Measurements from ENCODE around the gene MTARC2.

Gene MTARC2

GRCh38 chr1:220787069-220787619 is 39.0 kb downstream of the MTARC2 start:
- Histone ChIP-seq H4K5ac (ENCODE audit: low read length) (no peak overlapping the region), H2AK5ac (ENCODE audit: low read length) (no peak overlapping the region), H3K36me3 (ENCODE audit: control insufficient read depth, insufficient read depth, low read length) (no peaks in the 10 kb centered on the region), H3K27me3 (ENCODE audit: insufficient read depth, low read length, poor library complexity) (no peaks in the 10 kb centered on the region), H3K18ac (ENCODE audit: low read length) (peak overlapping the region; percentile 70), H3K4ac (ENCODE audit: low read depth, low read length) (no peak overlapping the region), H3K4me1 (ENCODE audit: control insufficient read depth, low read depth, low read length) (peaks cover 10% of the 10 kb centered on the region), H3K4me2 (ENCODE audit: low read length) (peak overlapping the region; percentile 73), H2BK120ac (ENCODE audit: low read depth, low read length) (no peak overlapping the region), H3K27ac (ENCODE audit: low read depth, low read length) (peak overlapping the region; percentile 68), H3K4me3 (ENCODE audit: low read length) (peak overlapping the region; percentile 56), H3K79me2 (ENCODE audit: control insufficient read depth, insufficient read depth, low read length) (peaks cover 5% of the 10 kb centered on the region), H3K79me1 (ENCODE audit: low read length) (peaks cover 5% of the 10 kb centered on the region), H3K9ac (ENCODE audit: low read length) (peak overlapping the region; percentile 79), H3K23ac (ENCODE audit: low read length) (no peak overlapping the region), H4K8ac (ENCODE audit: low read depth, low read length) (no peak overlapping the region), H2BK5ac (ENCODE audit: low read length) (no peak overlapping the region), H2BK15ac (replicated peaks; ENCODE audit: low read depth) (no peak overlapping the region), H3K56ac (ENCODE audit: low read length) (peak overlapping the region; percentile 91)
- DNase-seq = peak; percentile 79
- no CpG with 5 or more reads among the region's 32 CpGs for WGBS (ENCODE audit: extremely low coverage, insufficient coverage, low lambda C conversion rate)

- H3K27me3 ChIP-seq (ENCODE audit: insufficient read depth, low read length, poor library complexity) = no peaks in the 10 kb centered on the region
- no peak overlapping the region for H3K18ac ChIP-seq (ENCODE audit: low read length)
- no peak overlapping the region for H2BK120ac ChIP-seq (ENCODE audit: low read depth, low read length)
- H3K36me3 ChIP-seq (ENCODE audit: control insufficient read depth, insufficient read depth, low read length) = no peaks in the 10 kb centered on the region
- no peak overlapping the region for H3K23ac ChIP-seq (ENCODE audit: low read length)
- no peak overlapping the region for H3K9ac ChIP-seq (ENCODE audit: low read length)
- H3K4ac ChIP-seq (ENCODE audit: low read depth, low read length) = no peak overlapping the region
- no peak overlapping the region for H3K4me3 ChIP-seq (ENCODE audit: low read length)
- no peak for DNase-seq
- no CpG with 5 or more reads among the region's 7 CpGs for WGBS (ENCODE audit: extremely low coverage, insufficient coverage, low lambda C conversion rate)
- H3K79me2 ChIP-seq (ENCODE audit: control insufficient read depth, insufficient read depth, low read length) = peaks cover 5% of the 10 kb centered on the region
- no peak overlapping the region for H4K5ac ChIP-seq (ENCODE audit: low read length)
- no peak overlapping the region for H2BK15ac ChIP-seq (replicated peaks; ENCODE audit: low read depth)
- H3K4me1 ChIP-seq (ENCODE audit: control insufficient read depth, low read depth, low read length) = peaks cover 10% of the 10 kb centered on the region
- no peak overlapping the region for H2AK5ac ChIP-seq (ENCODE audit: low read length)
- H4K8ac ChIP-seq (ENCODE audit: low read depth, low read length) = no peak overlapping the region
- peaks cover 5% of the 10 kb centered on the region for H3K79me1 ChIP-seq (ENCODE audit: low read length)
- H3K27ac ChIP-seq (ENCODE audit: low read depth, low read length) = no peak overlapping the region
- no peak overlapping the region for H3K4me2 ChIP-seq (ENCODE audit: low read length)
- no peak overlapping the region for H2BK5ac ChIP-seq (ENCODE audit: low read length)
- H3K56ac ChIP-seq (ENCODE audit: low read length) = no peak overlapping the region
Observed at GRCh38 chr1:220788900-220789299, 40.8 kb downstream of the MTARC2 start.

GRCh38 chr1:220789532-220790147 is 41.5 kb downstream of the MTARC2 start:
- H4K5ac ChIP-seq (ENCODE audit: low read length) = no peak overlapping the region
- H2AK5ac ChIP-seq (ENCODE audit: low read length) = no peak overlapping the region
- no peaks in the 10 kb centered on the region for H3K27me3 ChIP-seq (ENCODE audit: insufficient read depth, low read length, poor library complexity)
- H3K4ac ChIP-seq (ENCODE audit: low read depth, low read length) = no peak overlapping the region
- H3K4me3 ChIP-seq (ENCODE audit: low read length) = no peak overlapping the region
- H3K79me1 ChIP-seq (ENCODE audit: low read length) = peaks cover 5% of the 10 kb centered on the region
- no peak overlapping the region for H2BK15ac ChIP-seq (replicated peaks; ENCODE audit: low read depth)
- peaks cover 5% of the 10 kb centered on the region for H3K79me2 ChIP-seq (ENCODE audit: control insufficient read depth, insufficient read depth, low read length)
- H3K56ac ChIP-seq (ENCODE audit: low read length) = no peak overlapping the region
- no CpG with 5 or more reads among the region's 2 CpGs for WGBS (ENCODE audit: extremely low coverage, insufficient coverage, low lambda C conversion rate)
- H3K4me2 ChIP-seq (ENCODE audit: low read length) = no peak overlapping the region
- no peak overlapping the region for H3K23ac ChIP-seq (ENCODE audit: low read length)
- no peak overlapping the region for H3K27ac ChIP-seq (ENCODE audit: low read depth, low read length)
- no peak for DNase-seq
- no peak overlapping the region for H2BK120ac ChIP-seq (ENCODE audit: low read depth, low read length)
- H3K18ac ChIP-seq (ENCODE audit: low read length) = no peak overlapping the region
- no peaks in the 10 kb centered on the region for H3K36me3 ChIP-seq (ENCODE audit: control insufficient read depth, insufficient read depth, low read length)
- no peak overlapping the region for H2BK5ac ChIP-seq (ENCODE audit: low read length)
- H4K8ac ChIP-seq (ENCODE audit: low read depth, low read length) = no peak overlapping the region
- H3K9ac ChIP-seq (ENCODE audit: low read length) = no peak overlapping the region
- H3K4me1 ChIP-seq (ENCODE audit: control insufficient read depth, low read depth, low read length) = peaks cover 10% of the 10 kb centered on the region

- Histone ChIP-seq H3K36me3 (ENCODE audit: control insufficient read depth, insufficient read depth, low read length) (no peaks in the 10 kb centered on the region), H3K4me1 (ENCODE audit: control insufficient read depth, low read depth, low read length) (no peaks in the 10 kb centered on the region), H2AK5ac (ENCODE audit: low read length) (no peak overlapping the region), H3K4me3 (ENCODE audit: low read length) (no peak overlapping the region), H4K5ac (ENCODE audit: low read length) (no peak overlapping the region), H2BK5ac (ENCODE audit: low read length) (no peak overlapping the region), H3K23ac (ENCODE audit: low read length) (no peak overlapping the region), H2BK15ac (replicated peaks; ENCODE audit: low read depth) (no peak overlapping the region), H3K27me3 (ENCODE audit: insufficient read depth, low read length, poor library complexity) (no peaks in the 10 kb centered on the region), H3K79me1 (ENCODE audit: low read length) (peaks cover 5% of the 10 kb centered on the region), H3K56ac (ENCODE audit: low read length) (no peak overlapping the region), H2BK120ac (ENCODE audit: low read depth, low read length) (no peak overlapping the region), H3K18ac (ENCODE audit: low read length) (no peak overlapping the region), H3K79me2 (ENCODE audit: control insufficient read depth, insufficient read depth, low read length) (peaks cover 5% of the 10 kb centered on the region), H3K9ac (ENCODE audit: low read length) (no peak overlapping the region), H4K8ac (ENCODE audit: low read depth, low read length) (no peak overlapping the region), H3K27ac (ENCODE audit: low read depth, low read length) (no peak overlapping the region), H3K4me2 (ENCODE audit: low read length) (no peak overlapping the region), H3K4ac (ENCODE audit: low read depth, low read length) (no peak overlapping the region)
- DNase-seq = no peak
- no CpG with 5 or more reads among the region's 6 CpGs for WGBS (ENCODE audit: extremely low coverage, insufficient coverage, low lambda C conversion rate)
Observed at GRCh38 chr1:220791285-220791684, 43.2 kb downstream of the MTARC2 start.

GRCh38 chr1:220791956-220792355 is 43.8 kb downstream of the MTARC2 start:
- no peak overlapping the region for H3K4me3 ChIP-seq (ENCODE audit: low read length)
- peaks cover 5% of the 10 kb centered on the region for H3K79me2 ChIP-seq (ENCODE audit: control insufficient read depth, insufficient read depth, low read length)
- no peak overlapping the region for H4K8ac ChIP-seq (ENCODE audit: low read depth, low read length)
- no peaks in the 10 kb centered on the region for H3K4me1 ChIP-seq (ENCODE audit: control insufficient read depth, low read depth, low read length)
- no peak overlapping the region for H2BK120ac ChIP-seq (ENCODE audit: low read depth, low read length)
- H3K79me1 ChIP-seq (ENCODE audit: low read length) = peaks cover 5% of the 10 kb centered on the region
- no peak overlapping the region for H4K5ac ChIP-seq (ENCODE audit: low read length)
- no peak overlapping the region for H2AK5ac ChIP-seq (ENCODE audit: low read length)
- no peak overlapping the region for H3K23ac ChIP-seq (ENCODE audit: low read length)
- no peak overlapping the region for H3K9ac ChIP-seq (ENCODE audit: low read length)
- H3K27me3 ChIP-seq (ENCODE audit: insufficient read depth, low read length, poor library complexity) = no peaks in the 10 kb centered on the region
- no peaks in the 10 kb centered on the region for H3K36me3 ChIP-seq (ENCODE audit: control insufficient read depth, insufficient read depth, low read length)
- H2BK15ac ChIP-seq (replicated peaks; ENCODE audit: low read depth) = no peak overlapping the region
- H3K4ac ChIP-seq (ENCODE audit: low read depth, low read length) = no peak overlapping the region
- no peak overlapping the region for H3K27ac ChIP-seq (ENCODE audit: low read depth, low read length)
- no peak overlapping the region for H3K56ac ChIP-seq (ENCODE audit: low read length)
- H3K18ac ChIP-seq (ENCODE audit: low read length) = no peak overlapping the region
- WGBS (ENCODE audit: extremely low coverage, insufficient coverage, low lambda C conversion rate) = no CpG with 5 or more reads among the region's 5 CpGs
- H3K4me2 ChIP-seq (ENCODE audit: low read length) = no peak overlapping the region
- H2BK5ac ChIP-seq (ENCODE audit: low read length) = no peak overlapping the region
- no peak for DNase-seq

GRCh38 chr1:220796530-220796929 is 48.4 kb downstream of the MTARC2 start:
- Histone ChIP-seq H3K27me3 (ENCODE audit: insufficient read depth, low read length, poor library complexity) (no peaks in the 10 kb centered on the region), H2BK15ac (replicated peaks; ENCODE audit: low read depth) (no peak overlapping the region), H2BK120ac (ENCODE audit: low read depth, low read length) (no peak overlapping the region), H3K9ac (ENCODE audit: low read length) (no peak overlapping the region), H3K79me1 (ENCODE audit: low read length) (no peaks in the 10 kb centered on the region), H2BK5ac (ENCODE audit: low read length) (no peak overlapping the region), H4K8ac (ENCODE audit: low read depth, low read length) (no peak overlapping the region), H3K4ac (ENCODE audit: low read depth, low read length) (no peak overlapping the region), H3K27ac (ENCODE audit: low read depth, low read length) (no peak overlapping the region), H3K56ac (ENCODE audit: low read length) (no peak overlapping the region), H3K23ac (ENCODE audit: low read length) (no peak overlapping the region), H3K4me3 (ENCODE audit: low read length) (no peak overlapping the region), H3K4me1 (ENCODE audit: control insufficient read depth, low read depth, low read length) (no peaks in the 10 kb centered on the region), H3K79me2 (ENCODE audit: control insufficient read depth, insufficient read depth, low read length) (no peaks in the 10 kb centered on the region), H4K5ac (ENCODE audit: low read length) (no peak overlapping the region), H3K18ac (ENCODE audit: low read length) (no peak overlapping the region), H2AK5ac (ENCODE audit: low read length) (no peak overlapping the region), H3K36me3 (ENCODE audit: control insufficient read depth, insufficient read depth, low read length) (peaks cover 2% of the 10 kb centered on the region), H3K4me2 (ENCODE audit: low read length) (no peak overlapping the region)
- WGBS (ENCODE audit: extremely low coverage, insufficient coverage, low lambda C conversion rate) = no CpG with 5 or more reads among the region's 10 CpGs
- no peak for DNase-seq

All from mesendoderm (in vitro differentiated cells).